H1 (cell line): ENCODE data around the gene C3orf80. TPM values are rescaled to one million over a fixed set of nuclear protein-coding genes. Genes with fewer than 3 reads are reported as not detected.

Experiments used
- CTCF ChIA-PET: fragments of 300-600 bp; sonication (Branson Sonifier 250); formaldehyde crosslinking; loops from one replicate; lab custom pipeline; 2021; ENCODE audit not compliant: partially characterized antibody; lab: Charles Lee
- POLR2A ChIA-PET: fragments of 300-600 bp; sonication (Branson Sonifier 250); formaldehyde crosslinking; loops from one replicate; lab custom pipeline; 2021; ENCODE audit warnings: inconsistent platforms; ENCODE audit not compliant: partially characterized antibody; lab: Charles Lee
- DNase-seq, 2 experiments: peaks; one replicate each; pipeline versions ENCODE4 v3.0.0 to v3.0.0-alpha.2; 2010 to 2022; ENCODE audit warnings: low spot score in 2 of 2, low read depth in 1 of 2, mixed read lengths in 1 of 2
- FAIRE-seq: peaks from 2 replicates; lab custom pipeline; 2011; peaks lifted over from hg19 to GRCh38; lab: Jason Lieb, UNC
- H2AFZ ChIP-seq: 2 replicates; pipeline ENCODE4 v1.8.1; 2012; ENCODE audit warnings: low read length, inconsistent platforms
- H2AK5ac ChIP-seq: 2 replicates; pipeline ENCODE4 v1.6.1; 2013; ENCODE audit warnings: low read depth, low read length
- H2BK120ac ChIP-seq: replicated peaks from 2 replicates; pipeline ENCODE3; 2013; ENCODE audit warnings: low read depth, low read length, inconsistent platforms
- H2BK12ac ChIP-seq: 2 replicates; pipeline ENCODE4 v1.6.1; 2013; ENCODE audit warnings: low read depth, low read length
- H2BK15ac ChIP-seq: 2 replicates; pipeline ENCODE4 v1.6.1; 2013; ENCODE audit warnings: low read length
- H2BK20ac ChIP-seq: 2 replicates; pipeline ENCODE4 v1.6.1; 2013; ENCODE audit warnings: low read length
- H2BK5ac ChIP-seq: 2 replicates; pipeline ENCODE4 v1.6.1; 2013; ENCODE audit warnings: low read depth, low read length
- H3K14ac ChIP-seq: 2 replicates; pipeline ENCODE4 v1.6.1; 2013; ENCODE audit warnings: inconsistent platforms; ENCODE audit not compliant: insufficient read length
- H3K18ac ChIP-seq: 2 replicates; pipeline ENCODE4 v1.6.1; 2013; ENCODE audit warnings: low read length; ENCODE audit errors: extremely low read depth
- H3K23ac ChIP-seq: 2 replicates; pipeline ENCODE4 v1.6.1; 2013; ENCODE audit warnings: inconsistent platforms; ENCODE audit not compliant: insufficient read length
- H3K23me2 ChIP-seq: 2 replicates; pipeline ENCODE4 v1.6.1; 2013; ENCODE audit warnings: low read depth, low read length
- H3K27ac ChIP-seq: 2 replicates; pipeline ENCODE4 v1.6.1; 2011; ENCODE audit warnings: low read depth, low read length, inconsistent platforms
- H3K27me3 ChIP-seq, 4 experiments: replicated peaks in 1 of 4; 1 replicate in 1 of 4; 2 replicates in 3 of 4; pipeline versions ENCODE4 v1.6.1 to v1.8.1; 2011 to 2013; ENCODE audit warnings: low read length in 3 of 4, mild to moderate bottlenecking in 3 of 4, inconsistent platforms in 2 of 4, mixed read lengths in 2 of 4, moderate library complexity in 1 of 4; ENCODE audit not compliant: control insufficient read depth in 3 of 4, insufficient read depth in 3 of 4; ENCODE audit errors: extremely low read depth in 1 of 4
- H3K36me3 ChIP-seq, 4 experiments: 2 replicates each; pipeline versions ENCODE4 v1.6.1 to v1.8.1; 2011 to 2013; ENCODE audit warnings: mild to moderate bottlenecking in 4 of 4, low read length in 3 of 4, moderate library complexity in 2 of 4, control low read depth in 1 of 4, inconsistent platforms in 1 of 4; ENCODE audit not compliant: insufficient read depth in 4 of 4, control insufficient read depth in 2 of 4
- H3K4ac ChIP-seq: replicated peaks from 2 replicates; pipeline ENCODE3; 2013; ENCODE audit warnings: low read length, low read depth, mixed read lengths, inconsistent platforms; ENCODE audit not compliant: insufficient read length
- H3K4me1 ChIP-seq, 4 experiments: replicated peaks in 1 of 4; 1 replicate in 1 of 4; 2 replicates in 3 of 4; pipeline versions ENCODE4 v1.6.1 to v1.8.1; 2011 to 2013; ENCODE audit warnings: low read length in 3 of 4, inconsistent platforms in 2 of 4, mixed read lengths in 1 of 4; ENCODE audit not compliant: insufficient read depth in 4 of 4, control insufficient read depth in 3 of 4
- H3K4me2 ChIP-seq, 2 experiments: 2 replicates each; pipeline versions ENCODE4 v1.6.1 to v1.8.1; 2011 to 2013; ENCODE audit warnings: low read depth in 2 of 2, low read length in 2 of 2, control low read depth in 1 of 2, inconsistent platforms in 1 of 2, mild to moderate bottlenecking in 1 of 2; ENCODE audit not compliant: insufficient read depth in 1 of 2
- H3K4me3 ChIP-seq, 4 experiments: fragments of 200-600, 300-600 bp in 1 of 4; sonication (generic), shearing (Covaris generic), sonication (Bioruptor Twin) in 1 of 4; 2 replicates each; pipeline versions ENCODE4 v1.5.1 to v1.8.1; 2011 to 2016; ENCODE audit warnings: low read length in 4 of 4, low read depth in 3 of 4, control low read depth in 2 of 4, inconsistent platforms in 2 of 4, mild to moderate bottlenecking in 2 of 4, mixed read lengths in 1 of 4, moderate library complexity in 1 of 4; ENCODE audit not compliant: insufficient read depth in 2 of 4; ENCODE audit errors: extremely low read depth in 1 of 4
- H3K56ac ChIP-seq: replicated peaks from 2 replicates; pipeline ENCODE3; 2013; ENCODE audit warnings: low read depth, mild to moderate bottlenecking, mixed read lengths, low read length, inconsistent platforms; ENCODE audit not compliant: insufficient read length
- H3K79me1 ChIP-seq: 2 replicates; pipeline ENCODE4 v1.6.1; 2013; ENCODE audit warnings: low read depth, low read length, control low read depth
- H3K79me2 ChIP-seq, 2 experiments: 2 replicates each; pipeline versions ENCODE4 v1.6.1 to v1.8.1; 2012 to 2013; ENCODE audit warnings: low read length in 2 of 2, mild to moderate bottlenecking in 2 of 2, inconsistent platforms in 1 of 2; ENCODE audit not compliant: insufficient read depth in 2 of 2, control insufficient read depth in 1 of 2
- H3K9ac ChIP-seq, 4 experiments: replicated peaks in 1 of 4; 1 replicate in 1 of 4; 2 replicates in 3 of 4; pipeline versions ENCODE4 v1.6.1 to v1.8.1; 2011 to 2013; ENCODE audit warnings: low read depth in 3 of 4, low read length in 3 of 4, control low read depth in 2 of 4, mild to moderate bottlenecking in 2 of 4, moderate library complexity in 2 of 4, inconsistent platforms in 1 of 4; ENCODE audit errors: extremely low read depth in 1 of 4
- H3K9me3 ChIP-seq, 2 experiments: 2 replicates each; pipeline versions ENCODE4 v1.6.1 to v1.8.1; 2012 to 2013; ENCODE audit warnings: mild to moderate bottlenecking in 2 of 2, moderate library complexity in 2 of 2, control low read depth in 1 of 2, inconsistent platforms in 1 of 2, low read depth in 1 of 2, low read length in 1 of 2, mixed read lengths in 1 of 2; ENCODE audit not compliant: insufficient read depth in 2 of 2
- H4K20me1 ChIP-seq, 2 experiments: replicated peaks in 1 of 2; 2 replicates each; pipeline versions ENCODE3 to v1.8.1; 2011 to 2013; ENCODE audit warnings: inconsistent platforms in 2 of 2, low read length in 2 of 2, mild to moderate bottlenecking in 1 of 2; ENCODE audit not compliant: insufficient read depth in 2 of 2, control insufficient read depth in 1 of 2
- H4K5ac ChIP-seq: 2 replicates; pipeline ENCODE4 v1.6.1; 2013; ENCODE audit warnings: low read length, low read depth, mixed read lengths, inconsistent platforms; ENCODE audit not compliant: insufficient read length
- H4K8ac ChIP-seq: 2 replicates; pipeline ENCODE4 v1.8.0; 2013; ENCODE audit warnings: mild to moderate bottlenecking, moderate library complexity, low read length, inconsistent platforms; ENCODE audit not compliant: insufficient read depth; ENCODE audit errors: extremely low read depth
- H4K91ac ChIP-seq: replicated peaks from 2 replicates; pipeline ENCODE3; 2013; ENCODE audit warnings: low read length, mixed read lengths, inconsistent platforms; ENCODE audit not compliant: insufficient read length
- BCL11A ChIP-seq, 2 experiments: IDR thresholded peaks; one replicate each; pipeline ENCODE4 v1.6.1; 2011; ENCODE audit warnings: low read depth in 2 of 2, low read length in 2 of 2, mild to moderate bottlenecking in 2 of 2
- BRCA1 ChIP-seq: IDR thresholded peaks from 2 replicates; pipeline ENCODE4 v1.6.1; 2012; ENCODE audit warnings: low read depth, low read length, improper control_type of control experiment
- E2F6 ChIP-seq: IDR thresholded peaks from 2 replicates; pipeline ENCODE4 v1.6.1; 2012; ENCODE audit warnings: inconsistent platforms
- WGBS, 2 experiments: shearing (Covaris generic) in 1 of 2; methylation state at CpG; one replicate each; pipeline versions ENCODE4 v1.1.6 to v1.1.7; 2013 to 2015; ENCODE audit warnings: low lambda C conversion rate in 2 of 2, mixed read lengths in 2 of 2, inconsistent platforms in 1 of 2, low coverage in 1 of 2, missing lambda C conversion rate in 1 of 2; ENCODE audit not compliant: insufficient replicate concordance in 2 of 2, insufficient coverage in 1 of 2, insufficient read length in 1 of 2; ENCODE audit errors: extremely low coverage in 1 of 2, missing lambda C conversion rate in 1 of 2; 5-methylcytosine and 5-hydroxymethylcytosine counted together
- polyA plus RNA-seq, 7 experiments: library from polyadenylated mRNA; depleted of rRNA in 3 of 7; stranded (reverse) in 5 of 7; unstranded in 2 of 7; fragments of >200 nt in 5 of 7; fragments of 200-250 nt in 2 of 7; gene quantifications; 1 replicate in 5 of 7; 2 replicates in 1 of 7; 4 replicates in 1 of 7; pipeline versions ENCODE4 v1.2.1 to v1.2.3, GENCODE V29; 2011 to 2013; ENCODE audit warnings: missing spikeins in 2 of 7, mixed read lengths in 2 of 7
- total RNA-seq: library from RNA; stranded (reverse); fragmentation: NEBNext Ultra II Directional; extraction: Animal tissue kit (Norgen Biotek cat#: 25700); gene quantifications from 2 replicates; pipeline ENCODE4 v1.2.1, GENCODE V29; 2021

The C3orf80 gene
- total and polyA plus RNA-seq, 2 of the 8 experiments (the other 6 are each of a cell fraction or from before 2014, with no cell fraction given): 0.57 to 1.1 TPM

GRCh38 chr3:160220038-160220437, 5.2 kb upstream of the C3orf80 start:
- Histone ChIP-seq H3K4ac (no peak overlapping the region), H3K79me1 (no peaks in the 10 kb centered on the region), H3K9ac (no peak overlapping the region), H3K27ac (no peak overlapping the region), H3K23ac (no peak overlapping the region), H3K4me1 (peaks cover 0 to 3% (median 0%) of the 10 kb centered on the region in 4 experiments; a peak in 3 of 7 replicates), H2BK120ac (no peak overlapping the region), H2AK5ac (no peak overlapping the region), H4K20me1 (no peaks in the 10 kb centered on the region), H3K79me2 (no peaks in the 10 kb centered on the region), H2BK20ac (no peak overlapping the region), H2AFZ (no peak overlapping the region), H3K4me2 (no peak overlapping the region), H4K8ac (no peak overlapping the region), H3K27me3 (peaks cover 7 to 17% (median 15%) of the 10 kb centered on the region in 4 experiments), H4K91ac (no peak overlapping the region), H3K14ac (no peak overlapping the region), H4K5ac (no peak overlapping the region), H3K36me3 (no peaks in the 10 kb centered on the region), H3K18ac (no peak overlapping the region), H2BK15ac (no peak overlapping the region), H2BK5ac (no peak overlapping the region), H3K9me3 (no peaks in the 10 kb centered on the region), H3K56ac (no peak overlapping the region), H2BK12ac (no peak overlapping the region), H3K4me3 (no peak overlapping the region), H3K23me2 (peaks cover 5% of the 10 kb centered on the region; the same call in 1 of the 2 replicates)
- DNase-seq (no peak), FAIRE-seq (no peak)
- WGBS, 2 experiments: 89% methylated on average over 2 of the region's 2 CpGs; no CpG with 5 or more reads in 1 of the 2 experiments
- ChIA-PET POLR2A (no interaction called here), CTCF (interaction anchor here (0.6 to 1.2 kb wide), 7 partner anchors 9 to 231 kb away, joined by 3 to 4 read pairs (median 3); partner anchors contain the start of gene IL12A)
- TF ChIP-seq E2F6 (no peak), BRCA1 (no peak), BCL11A (IDR thresholded peaks at IDR 0.05; ENCODE audit: low read depth in 2 of 2, low read length in 2 of 2) (no peak)
